HG02884 (cell line): ENCODE results near the gene AK1.

ENCODE experiments used
- ATAC-seq: cut with Tn5 transposase; IDR thresholded peaks from one replicate; pipeline ENCODE4 v1.9.1; 2021; ENCODE audit warnings: mild to moderate bottlenecking, moderate library complexity; ENCODE audit not compliant: unreplicated experiment

AK1 gene

DNA sequence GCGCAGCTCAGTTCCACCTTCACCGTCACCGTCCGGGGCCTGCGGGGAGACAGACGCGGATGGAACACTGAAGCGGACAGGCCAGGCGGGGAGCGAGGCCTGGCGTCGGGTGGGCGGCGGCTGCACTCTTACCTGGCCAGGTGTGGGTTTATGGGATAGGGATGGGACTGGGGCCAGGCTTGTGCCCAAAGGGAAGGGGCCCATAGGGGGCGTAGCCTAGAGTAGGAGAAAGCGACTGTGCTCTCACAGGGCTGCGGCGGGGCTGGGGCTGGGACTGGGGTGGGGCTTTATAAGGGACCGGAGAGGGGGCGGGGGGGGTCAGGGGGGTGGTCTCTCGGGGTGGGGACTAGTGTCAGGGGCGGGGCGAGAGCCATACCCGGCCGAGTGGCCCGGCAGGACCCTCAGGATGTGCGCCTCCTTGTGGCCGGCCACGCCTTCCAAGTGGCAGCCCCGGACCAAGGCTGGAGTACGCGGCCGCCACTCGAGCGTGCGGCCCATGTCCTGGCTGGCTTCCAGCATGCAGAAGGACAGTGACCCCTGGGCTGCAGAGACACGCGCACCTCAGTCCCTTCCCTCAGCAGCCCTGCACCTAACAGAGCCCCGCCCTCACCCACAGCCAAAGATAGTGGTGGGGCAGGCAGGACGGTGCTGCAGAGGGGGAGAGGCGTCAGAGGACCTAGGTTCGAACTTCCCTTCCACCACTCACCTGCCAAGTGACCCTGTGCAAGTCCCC, 52.0 kb downstream of the AK1 start:
- no peak for ATAC-seq

DNA sequence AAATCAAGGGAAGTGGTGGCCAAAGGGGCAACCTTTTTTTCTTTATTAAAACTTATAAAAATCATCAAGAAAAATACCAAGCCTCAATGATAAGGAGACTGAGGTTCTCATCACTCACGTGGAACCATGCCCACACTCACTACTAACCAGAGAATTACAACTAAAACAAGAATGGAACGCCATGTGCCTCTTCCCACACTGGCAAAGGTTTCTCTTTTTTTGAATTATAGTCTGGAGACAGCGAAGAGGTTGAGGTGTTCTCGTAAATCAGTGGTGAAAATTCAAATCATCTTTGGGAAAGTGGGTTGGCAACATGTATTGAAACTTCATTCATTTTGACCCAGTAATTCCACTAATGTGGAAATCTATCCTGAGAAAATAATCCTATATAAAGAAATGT, 55.4 kb downstream of the AK1 start:
- no peak for ATAC-seq

DNA sequence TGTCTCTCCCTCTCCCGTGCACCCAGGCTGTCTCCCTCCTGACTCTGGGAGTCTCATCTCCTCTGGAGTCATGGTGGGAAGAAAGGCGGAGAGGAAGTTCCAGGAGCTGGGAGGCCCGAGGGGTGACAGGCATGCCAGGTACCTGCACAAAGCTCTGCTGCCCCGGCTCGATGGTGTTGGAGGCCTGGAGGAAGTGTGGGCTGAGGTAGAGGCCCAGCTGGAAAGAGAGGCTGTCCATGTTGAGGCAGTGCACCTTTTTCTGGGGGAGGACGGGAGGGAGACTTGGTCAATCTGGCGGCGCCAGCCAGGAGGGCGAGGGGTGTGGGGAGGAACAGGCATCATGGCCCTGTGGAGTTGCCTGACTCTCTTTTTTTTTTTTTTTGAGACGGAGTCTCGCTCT, 58.9 kb downstream of the AK1 start:
- ATAC-seq: no peak

DNA sequence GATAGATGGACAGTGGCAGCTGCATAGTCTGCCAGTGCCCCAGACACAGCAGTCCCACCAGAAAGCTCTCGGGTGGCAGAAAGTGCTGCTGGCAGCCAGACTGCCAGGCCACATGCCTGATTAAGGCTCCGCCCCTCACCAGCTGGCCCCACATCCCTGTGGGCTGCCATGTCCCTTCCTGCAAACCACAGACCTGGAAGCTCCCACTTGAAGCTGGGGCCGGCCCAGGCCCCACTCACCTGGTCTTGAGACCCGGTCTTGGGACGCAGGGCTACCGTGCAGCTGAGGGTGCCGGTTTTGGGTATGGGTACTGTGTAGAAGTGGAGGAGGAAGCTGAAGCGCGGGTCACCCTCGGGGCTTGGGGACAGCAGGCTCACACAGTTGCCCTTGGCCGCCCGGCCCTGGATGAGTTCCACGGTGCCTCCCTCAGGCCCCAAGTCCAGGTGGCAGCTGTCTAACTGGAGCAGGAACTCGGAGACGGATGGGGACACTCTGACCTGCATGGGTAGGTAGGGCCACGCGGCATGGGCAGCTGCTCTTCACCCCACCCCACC, 59.5 kb downstream of the AK1 start:
- no peak for ATAC-seq

DNA sequence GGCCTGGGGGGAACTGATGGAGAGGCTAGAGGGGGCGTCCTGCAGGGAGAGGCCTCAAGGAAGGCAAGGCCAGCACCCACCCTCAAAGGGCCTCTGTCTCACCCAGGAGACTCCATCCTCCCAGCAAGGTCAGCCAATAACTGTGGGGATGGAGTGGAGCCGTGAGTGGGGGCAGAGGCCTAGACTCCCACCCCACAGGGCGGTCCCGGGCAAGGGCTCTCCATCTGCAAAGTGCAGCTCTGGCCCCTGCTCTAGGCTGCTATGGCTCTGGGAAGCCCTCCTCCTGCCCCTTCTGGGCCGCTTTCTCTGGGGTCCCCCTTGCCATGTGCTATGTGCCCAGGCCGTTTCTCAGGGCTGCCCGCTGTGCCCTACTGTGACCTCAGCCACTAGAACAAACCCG, 60.7 kb downstream of the AK1 start:
- no peak for ATAC-seq
